ENCODE data around the gene ZNF136.

The ZNF136 gene

GRCh38 chr19:12208221-12208620, 45.3 kb downstream of the ZNF136 start:
- no peak overlapping the region for H3K4me3 ChIP-seq (ENCODE audit: low read depth, low read length)
- no peak for DNase-seq (ENCODE audit: low read depth)
- no peak for TF ChIP-seq CTCF (IDR thresholded peaks at IDR 0.05; ENCODE audit: insufficient read depth, low read depth, low read length, missing control alignments)

GRCh38 chr19:12217332-12217731, 54.4 kb downstream of the ZNF136 start:
- H3K4me3 ChIP-seq (ENCODE audit: low read depth, low read length): no peak overlapping the region
- no peak for DNase-seq (ENCODE audit: low read depth)
- no peak for TF ChIP-seq CTCF (IDR thresholded peaks at IDR 0.05; ENCODE audit: insufficient read depth, low read depth, low read length, missing control alignments)

- no peak overlapping the region for H3K4me3 ChIP-seq (ENCODE audit: low read depth, low read length)
- no peak for TF ChIP-seq CTCF (IDR thresholded peaks at IDR 0.05; ENCODE audit: insufficient read depth, low read depth, low read length, missing control alignments)
- no peak for DNase-seq (ENCODE audit: low read depth)
Observed at GRCh38 chr19:12222980-12223630, 60.2 kb downstream of the ZNF136 start.

GRCh38 chr19:12224676-12225075, 61.8 kb downstream of the ZNF136 start:
- TF ChIP-seq CTCF (IDR thresholded peaks at IDR 0.05; ENCODE audit: insufficient read depth, low read depth, low read length, missing control alignments): no peak
- H3K4me3 ChIP-seq (ENCODE audit: low read depth, low read length): no peak overlapping the region
- no peak for DNase-seq (ENCODE audit: low read depth)

- H3K4me3 ChIP-seq (ENCODE audit: low read depth, low read length): no peak overlapping the region
- no peak for DNase-seq (ENCODE audit: low read depth)
- TF ChIP-seq CTCF (IDR thresholded peaks at IDR 0.05; ENCODE audit: insufficient read depth, low read depth, low read length, missing control alignments): no peak
Observed at GRCh38 chr19:12229990-12230389, 67.1 kb downstream of the ZNF136 start.

GRCh38 chr19:12230751-12231733, 68.1 kb downstream of the ZNF136 start:
- DNase-seq (ENCODE audit: low read depth): no peak
- H3K4me3 ChIP-seq (ENCODE audit: low read depth, low read length): no peak overlapping the region
- no peak for TF ChIP-seq CTCF (IDR thresholded peaks at IDR 0.05; ENCODE audit: insufficient read depth, low read depth, low read length, missing control alignments)

Data from GM12865 (cell line).